Measurements from ENCODE around the gene GDF10.

Gene GDF10

DNA sequence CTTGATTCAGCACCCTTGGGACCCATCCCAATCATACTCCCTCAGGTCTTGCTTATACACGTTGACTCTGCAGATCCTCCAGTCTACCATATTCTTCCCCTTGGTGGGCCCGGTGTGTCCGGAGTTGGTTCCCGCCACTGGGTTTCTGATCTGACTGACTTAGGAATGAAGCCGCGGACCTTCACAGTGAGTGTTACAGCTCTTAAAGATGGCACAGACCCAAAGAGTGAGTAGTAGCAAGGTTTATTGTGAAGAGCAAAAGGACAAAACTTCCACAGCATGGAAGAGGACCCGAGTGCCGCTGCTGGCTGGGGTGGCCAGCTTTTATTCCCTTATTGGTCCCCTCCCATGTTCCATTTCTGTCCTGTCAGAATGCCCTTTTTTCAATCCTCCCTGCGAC lies 5.9 kb upstream of the GDF10 start:
- no peak for DNase-seq (ENCODE audit: low read depth in 2 of 2)

DNA sequence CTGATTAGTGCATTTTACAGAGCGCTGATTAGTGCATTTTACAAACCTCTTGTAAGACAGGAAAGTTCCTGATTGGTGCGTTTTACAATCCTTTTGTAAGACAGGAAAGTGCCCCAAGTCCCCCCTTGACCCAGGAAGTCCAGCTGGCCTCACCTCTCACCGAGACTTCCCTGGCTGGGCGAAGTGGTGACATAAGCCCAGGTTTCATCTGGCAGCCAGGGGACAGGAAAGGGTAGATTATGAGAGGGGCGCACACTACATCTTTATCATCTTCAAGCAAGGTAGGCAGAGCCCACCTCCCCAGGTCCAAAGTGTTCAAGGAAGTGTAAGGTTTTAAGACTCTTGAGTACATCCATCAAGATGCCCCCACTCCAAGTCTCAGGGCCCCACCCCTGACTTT lies 5.5 kb upstream of the GDF10 start:
- DNase-seq (ENCODE audit: low read depth in 2 of 2), result no peak

GRCh38 chr10:47295411-47295810 lies 4.6 kb upstream of the GDF10 start:
- DNase-seq (ENCODE audit: low read depth in 2 of 2), result no peak

GRCh38 chr10:47296156-47296894 lies 3.7 kb upstream of the GDF10 start:
- no peak for DNase-seq (ENCODE audit: low read depth in 2 of 2)

GRCh38 chr10:47296941-47297340 lies 3.1 kb upstream of the GDF10 start:
- DNase-seq (ENCODE audit: low read depth in 2 of 2), result no peak

- DNase-seq (ENCODE audit: low read depth in 2 of 2), result no peak
Measured at GRCh38 chr10:47297866-47298540, 2.0 kb upstream of the GDF10 start.

GRCh38 chr10:47298715-47299114 lies 1.3 kb upstream of the GDF10 start:
- no peak for DNase-seq (ENCODE audit: low read depth in 2 of 2)

DNA sequence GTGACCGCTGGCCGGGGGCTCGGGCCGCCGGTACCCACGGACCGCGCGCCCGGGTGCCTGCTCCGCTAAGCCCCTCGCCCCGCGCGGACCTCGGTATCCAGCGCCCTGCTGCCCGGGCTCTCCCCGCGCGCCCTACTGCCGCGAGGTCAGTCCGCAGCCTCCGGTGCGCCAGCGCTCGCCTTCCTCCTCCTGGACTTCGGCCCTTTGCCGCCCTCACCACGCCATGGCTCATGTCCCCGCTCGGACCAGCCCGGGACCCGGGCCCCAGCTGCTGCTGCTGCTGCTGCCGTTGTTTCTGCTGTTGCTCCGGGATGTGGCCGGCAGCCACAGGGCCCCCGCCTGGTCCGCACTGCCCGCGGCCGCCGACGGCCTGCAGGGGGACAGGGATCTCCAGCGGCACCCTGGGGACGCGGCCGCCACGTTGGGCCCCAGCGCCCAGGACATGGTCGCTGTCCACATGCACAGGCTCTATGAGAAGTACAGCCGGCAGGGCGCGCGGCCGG lies 483 bp downstream of the GDF10 start:
- DNase-seq (ENCODE audit: low read depth in 2 of 2), result no peak

GRCh38 chr10:47301833-47302232 lies 1.8 kb downstream of the GDF10 start:
- no peak for DNase-seq (ENCODE audit: low read depth in 2 of 2)

DNA sequence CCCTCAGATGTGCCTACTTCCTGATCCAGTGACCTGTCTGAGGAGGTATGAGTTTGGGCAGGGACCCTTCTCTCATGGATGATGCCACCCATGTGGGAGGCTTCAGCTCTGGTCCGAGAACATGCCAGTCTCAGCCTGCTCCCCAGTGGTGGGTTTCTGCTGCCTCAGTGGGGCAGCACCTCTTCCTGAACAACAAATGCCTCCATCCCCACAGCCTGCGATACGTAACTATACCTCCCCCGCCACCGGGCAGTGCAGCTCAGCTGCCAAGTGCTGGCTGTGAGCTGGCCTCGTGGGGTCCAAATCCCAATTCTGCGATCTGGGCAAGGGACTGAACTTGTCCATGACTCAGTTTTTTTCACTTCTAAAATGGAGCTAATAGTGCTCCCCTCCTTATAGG lies 3.1 kb downstream of the GDF10 start:
- no peak for DNase-seq (ENCODE audit: low read depth in 2 of 2)

DNA sequence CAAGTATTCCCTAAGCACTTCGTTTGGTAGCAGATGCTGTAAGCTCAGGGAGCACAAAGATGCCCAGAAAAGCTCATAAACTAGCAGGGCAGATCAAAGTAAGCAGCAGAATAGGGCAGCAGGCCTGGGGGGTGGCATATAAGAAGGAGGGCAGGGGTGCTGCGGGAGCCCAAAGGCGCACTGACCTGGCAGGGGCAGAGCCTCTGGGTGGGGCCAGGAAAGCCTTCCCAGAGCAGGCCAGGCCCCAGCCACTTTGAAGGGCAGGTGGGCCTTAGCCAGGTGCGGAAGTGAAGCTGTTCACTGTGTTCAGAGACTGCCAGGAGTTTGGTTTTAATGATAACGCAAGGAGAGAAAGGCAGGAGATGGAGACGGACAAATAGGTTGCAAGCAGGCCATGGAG lies 3.9 kb downstream of the GDF10 start:
- DNase-seq (ENCODE audit: low read depth in 2 of 2), result no peak

- DNase-seq (ENCODE audit: low read depth in 2 of 2), result no peak
Measured at GRCh38 chr10:47305566-47305965, 5.6 kb downstream of the GDF10 start.

- DNase-seq (ENCODE audit: low read depth in 2 of 2), result no peak
Measured at GRCh38 chr10:47306387-47307210, 6.6 kb downstream of the GDF10 start.

DNA sequence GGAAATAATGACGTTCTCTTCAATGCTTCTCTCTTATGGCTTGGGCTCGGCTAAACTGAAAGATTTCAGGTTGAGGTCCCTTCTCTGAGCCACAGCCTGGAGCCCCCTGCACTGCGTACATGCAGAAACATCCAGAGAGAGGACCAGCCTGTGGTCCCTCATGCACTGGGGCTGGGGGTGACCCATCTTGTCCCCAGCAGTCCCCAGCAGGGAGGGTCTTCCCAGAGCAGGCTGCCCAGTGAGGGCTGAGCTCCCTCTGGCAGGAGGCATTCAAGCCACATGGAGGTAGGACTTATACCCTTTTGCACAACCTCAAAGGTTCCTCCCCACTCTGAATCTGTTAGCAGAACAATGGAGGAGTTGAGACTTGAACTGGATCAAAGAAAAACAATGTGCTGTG lies 7.4 kb downstream of the GDF10 start:
- no peak for DNase-seq (ENCODE audit: low read depth in 2 of 2)

DNA sequence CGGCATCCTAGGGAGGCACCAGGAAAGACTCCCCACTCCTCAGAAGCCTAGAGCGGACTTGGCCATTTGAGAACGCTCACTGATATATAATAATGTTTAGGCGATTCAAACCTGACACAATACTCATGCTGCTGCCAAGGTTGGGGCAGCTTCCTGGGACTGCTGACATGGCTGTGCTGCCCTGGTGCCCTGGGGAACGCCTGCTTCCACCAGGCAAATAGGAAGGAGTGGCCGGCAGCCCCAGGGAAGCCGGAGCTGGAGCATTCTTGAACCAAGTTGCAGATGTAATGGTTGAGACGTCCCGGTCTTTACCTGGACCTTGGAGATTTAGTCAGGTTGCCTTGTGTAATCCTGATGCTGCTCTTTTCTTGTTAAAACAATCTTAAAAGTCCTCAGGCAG lies 8.8 kb downstream of the GDF10 start:
- DNase-seq (ENCODE audit: low read depth in 2 of 2), result no peak

DNA sequence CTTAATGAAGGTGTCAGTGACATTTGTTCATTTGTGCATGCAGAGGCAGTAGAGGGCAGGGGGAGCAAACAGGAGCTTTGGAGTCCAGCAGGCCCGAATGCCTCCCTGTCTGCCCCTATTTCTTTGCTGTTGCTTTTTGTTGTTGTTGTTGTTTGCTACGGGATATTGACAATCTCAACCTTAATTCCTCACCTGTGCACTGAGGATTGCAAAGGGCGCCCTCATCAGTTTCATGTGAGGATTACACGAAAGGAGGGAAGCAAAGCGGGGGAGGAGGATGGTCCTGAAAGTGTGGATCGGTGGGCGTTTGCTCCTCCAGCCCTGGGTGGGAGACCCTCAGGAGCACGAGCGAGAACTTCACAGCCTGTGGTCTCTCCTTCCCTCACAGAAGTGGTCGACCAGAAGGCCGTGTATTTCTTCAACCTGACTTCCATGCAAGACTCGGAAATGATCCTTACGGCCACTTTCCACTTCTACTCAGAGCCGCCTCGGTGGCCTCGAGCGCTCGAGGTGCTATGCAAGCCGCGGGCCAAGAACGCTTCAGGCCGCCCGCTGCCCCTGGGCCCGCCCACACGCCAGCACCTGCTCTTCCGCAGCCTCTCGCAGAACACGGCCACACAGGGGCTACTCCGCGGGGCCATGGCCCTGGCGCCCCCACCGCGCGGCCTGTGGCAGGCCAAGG lies 9.6 kb downstream of the GDF10 start:
- DNase-seq (ENCODE audit: low read depth in 2 of 2), result no peak

- DNase-seq (ENCODE audit: low read depth in 2 of 2), result no peak
Measured at GRCh38 chr10:47310090-47310505, 10.1 kb downstream of the GDF10 start.

DNA sequence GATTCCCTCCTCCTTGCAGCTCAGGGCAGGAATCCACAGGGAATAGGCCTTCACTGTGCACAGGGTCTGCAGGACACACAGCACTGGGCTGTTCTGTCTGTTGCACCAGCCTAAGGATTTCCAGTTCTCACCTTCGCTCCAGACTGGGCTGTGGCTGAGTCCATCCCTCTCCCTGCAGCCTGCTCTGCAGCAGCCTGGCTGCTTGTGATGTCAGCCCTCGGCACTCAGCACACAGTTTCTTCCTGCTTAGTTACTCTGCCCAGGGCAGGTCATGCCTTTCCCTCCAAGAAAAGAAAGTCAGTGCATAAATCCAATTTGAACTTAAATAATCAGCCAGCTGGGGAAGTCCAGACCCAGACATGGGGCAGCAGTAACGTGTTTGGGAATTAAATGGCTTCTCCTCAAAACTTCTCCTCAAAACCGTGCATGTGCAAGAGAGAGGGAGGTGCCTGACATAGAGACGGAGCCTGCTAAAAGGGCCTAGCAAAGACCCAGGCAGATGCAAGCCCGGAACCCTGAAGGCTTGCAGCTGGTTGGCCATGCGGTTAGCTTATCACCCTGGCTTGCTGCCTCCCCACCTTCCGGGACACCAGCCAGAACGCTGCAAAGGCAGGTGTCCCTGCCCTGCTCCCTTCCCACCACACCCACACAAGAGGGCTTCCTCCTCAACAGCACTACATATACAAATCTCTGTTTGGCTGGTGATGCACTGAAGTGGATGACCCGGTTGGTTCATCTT lies 11.4 kb downstream of the GDF10 start:
- DNase-seq (ENCODE audit: low read depth in 2 of 2), result no peak

GRCh38 chr10:47311932-47312662 lies 12.1 kb downstream of the GDF10 start:
- DNase-seq (ENCODE audit: low read depth in 2 of 2), result peak; percentile 76 to 80

GRCh38 chr10:47312663-47312995 lies 12.6 kb downstream of the GDF10 start:
- DNase-seq (ENCODE audit: low read depth in 2 of 2), result no peak
